IPS DF 6.9 (cell line): ENCODE results near the gene POGK.
"Not testable (repeated sequence)": the region's sequence is repeated elsewhere in the genome, so short reads cannot be mapped to it uniquely, and the experiment has no call there.

Experiments
- DNase-seq: peaks from one replicate; pipeline ENCODE4 v3.0.0-alpha.2; 2013; ENCODE audit warnings: low read depth, low spot score
- H3K27ac ChIP-seq: one replicate; pipeline ENCODE4 v1.5.1; 2013; ENCODE audit warnings: low read length, control low read depth
- H3K27me3 ChIP-seq: 2 replicates; pipeline ENCODE4 v1.6.1; 2013; ENCODE audit warnings: mild to moderate bottlenecking, low read length; ENCODE audit not compliant: control insufficient read depth, insufficient read depth
- H3K36me3 ChIP-seq: 2 replicates; pipeline ENCODE4 v1.6.1; 2013; ENCODE audit warnings: low read length; ENCODE audit not compliant: control insufficient read depth, insufficient read depth
- H3K4me1 ChIP-seq: 2 replicates; pipeline ENCODE4 v1.6.1; 2013; ENCODE audit warnings: low read length; ENCODE audit not compliant: control insufficient read depth, insufficient read depth
- H3K4me3 ChIP-seq: 2 replicates; pipeline ENCODE4 v1.5.1; 2013; ENCODE audit warnings: mild to moderate bottlenecking, low read length
- H3K9me3 ChIP-seq: 2 replicates; pipeline ENCODE4 v1.6.1; 2013; ENCODE audit warnings: low read length, inconsistent platforms; ENCODE audit not compliant: control insufficient read depth, insufficient read depth
- WGBS: extraction: QIAGEN DNeasy Blood & Tissue Kit; methylation state at CpG from one replicate; pipeline ENCODE4 v1.1.7; 2013; ENCODE audit warnings: mixed read lengths, missing lambda C conversion rate; ENCODE audit not compliant: insufficient read length, insufficient coverage; 5-methylcytosine and 5-hydroxymethylcytosine counted together

The POGK gene

GRCh38 chr1:166838766-166839599 lies at the start of gene POGK:
Gene POGK, plus strand, starts transcription at chr1:166839475. Its CDS starts 1,482 bp downstream, at chr1:166840957.
- no peaks in the 10 kb centered on the region for H3K9me3 ChIP-seq
- peaks cover 28% of the 10 kb centered on the region for H3K36me3 ChIP-seq
- no CpG with 5 or more reads among the region's 63 CpGs for WGBS
- no peaks in the 10 kb centered on the region for H3K27me3 ChIP-seq
- DNase-seq, result peak; percentile 66
- H3K4me1 ChIP-seq, result peaks cover 4% of the 10 kb centered on the region
- no peak within 1 kb of the TSS for H3K27ac ChIP-seq
- peak within 1 kb of the TSS; percentile 55; the same call in 1 of the 2 replicates for H3K4me3 ChIP-seq

- no peak for DNase-seq
- H3K9me3 ChIP-seq, result no peaks in the 10 kb centered on the region
- H3K4me3 ChIP-seq, result no peak overlapping the region
- WGBS, result no CpG with 5 or more reads among the region's 23 CpGs
- no peaks in the 10 kb centered on the region for H3K4me1 ChIP-seq
- no peaks in the 10 kb centered on the region for H3K27me3 ChIP-seq
- H3K36me3 ChIP-seq, result no peaks in the 10 kb centered on the region
- no peak overlapping the region for H3K27ac ChIP-seq
Observed at GRCh38 chr1:166796620-166797236, 42.5 kb upstream of the POGK start.

GRCh38 chr1:166808952-166809351 lies 30.3 kb upstream of the POGK start:
- WGBS, result no CpG with 5 or more reads among the region's 2 CpGs
- no peak overlapping the region for H3K4me3 ChIP-seq
- H3K4me1 ChIP-seq, result peaks cover 2% of the 10 kb centered on the region; the same call in 1 of the 2 replicates
- no peaks in the 10 kb centered on the region for H3K27me3 ChIP-seq
- no peak overlapping the region for H3K27ac ChIP-seq
- H3K9me3 ChIP-seq, result no peaks in the 10 kb centered on the region
- no peaks in the 10 kb centered on the region for H3K36me3 ChIP-seq
- no peak for DNase-seq

GRCh38 chr1:166811691-166812090 lies 27.6 kb upstream of the POGK start:
- H3K36me3 ChIP-seq, result no peaks in the 10 kb centered on the region
- no peaks in the 10 kb centered on the region for H3K27me3 ChIP-seq
- no peaks in the 10 kb centered on the region for H3K9me3 ChIP-seq
- H3K27ac ChIP-seq, result no peak overlapping the region
- DNase-seq, result no peak
- no CpG with 5 or more reads among the region's 2 CpGs for WGBS
- peaks cover 2% of the 10 kb centered on the region; the same call in 1 of the 2 replicates for H3K4me1 ChIP-seq
- no peak overlapping the region for H3K4me3 ChIP-seq

GRCh38 chr1:166813508-166814223 lies 25.6 kb upstream of the POGK start:
- H3K36me3 ChIP-seq, result no peaks in the 10 kb centered on the region
- H3K9me3 ChIP-seq, result no peaks in the 10 kb centered on the region
- DNase-seq, result no peak
- peaks cover 2% of the 10 kb centered on the region; the same call in 1 of the 2 replicates for H3K4me1 ChIP-seq
- H3K4me3 ChIP-seq, result no peak overlapping the region
- H3K27me3 ChIP-seq, result no peaks in the 10 kb centered on the region
- H3K27ac ChIP-seq, result no peak overlapping the region
- no CpG with 5 or more reads among the region's 2 CpGs for WGBS

- no peaks in the 10 kb centered on the region for H3K4me1 ChIP-seq
- no peaks in the 10 kb centered on the region for H3K27me3 ChIP-seq
- no peak overlapping the region for H3K4me3 ChIP-seq
- no peaks in the 10 kb centered on the region for H3K36me3 ChIP-seq
- H3K27ac ChIP-seq, result no peak overlapping the region
- no peaks in the 10 kb centered on the region for H3K9me3 ChIP-seq
- WGBS, result no CpG with 5 or more reads among the region's 2 CpGs
- DNase-seq, result no peak
Observed at GRCh38 chr1:166814611-166815010, 24.7 kb upstream of the POGK start.

- Histone ChIP-seq H3K27ac (no peak overlapping the region), H3K9me3 (no peaks in the 10 kb centered on the region), H3K27me3 (no peaks in the 10 kb centered on the region), H3K36me3 (no peaks in the 10 kb centered on the region), H3K4me3 (no peak overlapping the region), H3K4me1 (no peaks in the 10 kb centered on the region)
- WGBS, result no CpG with 5 or more reads among the region's 2 CpGs
- no peak for DNase-seq
Observed at GRCh38 chr1:166819974-166820373, 19.3 kb upstream of the POGK start.

- H3K4me1 ChIP-seq, result no peaks in the 10 kb centered on the region
- H3K4me3 ChIP-seq, result no peak overlapping the region
- H3K27me3 ChIP-seq, result no peaks in the 10 kb centered on the region
- no CpG with 5 or more reads among the region's 7 CpGs for WGBS
- no peak for DNase-seq
- no peaks in the 10 kb centered on the region for H3K9me3 ChIP-seq
- no peaks in the 10 kb centered on the region for H3K36me3 ChIP-seq
- H3K27ac ChIP-seq, result no peak overlapping the region
Observed at GRCh38 chr1:166822385-166822784, 16.9 kb upstream of the POGK start.

GRCh38 chr1:166827426-166827825 lies 11.8 kb upstream of the POGK start:
- DNase-seq, result no peak
- Histone ChIP-seq H3K9me3 (no peaks in the 10 kb centered on the region), H3K27ac (no peak overlapping the region), H3K36me3 (no peaks in the 10 kb centered on the region), H3K4me1 (no peaks in the 10 kb centered on the region), H3K27me3 (no peaks in the 10 kb centered on the region), H3K4me3 (no peak overlapping the region)

- DNase-seq, H3K27ac ChIP-seq, H3K4me3 ChIP-seq, H3K4me1 ChIP-seq, H3K36me3 ChIP-seq, H3K27me3 ChIP-seq, H3K9me3 ChIP-seq: not testable (repeated sequence)
- no CpG with 5 or more reads among the region's 1 CpG for WGBS
Observed at GRCh38 chr1:166829762-166830161, 9.5 kb upstream of the POGK start.
